ENCODE measurements around the gene TFCP2L1.

TFCP2L1 gene

GRCh38 chr2:121309801-121310200 is 24.8 kb upstream of the TFCP2L1 start (continued):
- no peak for TF ChIP-seq ZNF560 (tag by site-specific recombination; IDR thresholded peaks at IDR 0.05; ENCODE audit: borderline replicate concordance)
- TF ChIP-seq ZFP69B (tag by site-specific recombination; IDR thresholded peaks at IDR 0.05): peak; percentile 28; the same call in 1 of the 2 replicates
- no peak for TF ChIP-seq ZNF654 (tag by site-specific recombination; IDR thresholded peaks at IDR 0.05; ENCODE audit: low read depth)
- TF ChIP-seq GLI4 (tag by site-specific recombination; IDR thresholded peaks at IDR 0.05): no peak
- no peak for TF ChIP-seq ZNF146 (tag by site-specific recombination; IDR thresholded peaks at IDR 0.05)
- no peak for TF ChIP-seq KLF7 (tag by site-specific recombination; IDR thresholded peaks at IDR 0.05; ENCODE audit: borderline replicate concordance)
- peak; percentile 19; the same call in 1 of the 2 replicates for TF ChIP-seq SCRT1 (tag by site-specific recombination; IDR thresholded peaks at IDR 0.05; ENCODE audit: borderline replicate concordance)
- TF ChIP-seq IKZF3 (tag by site-specific recombination; IDR thresholded peaks at IDR 0.05): no peak
- no peak for TF ChIP-seq ZNF221 (tag by site-specific recombination; IDR thresholded peaks at IDR 0.05; ENCODE audit: borderline replicate concordance)
- TF ChIP-seq ZNF121 (tag by site-specific recombination; IDR thresholded peaks at IDR 0.05): no peak
- TF ChIP-seq ZNF701 (tag by site-specific recombination; IDR thresholded peaks at IDR 0.05): no peak
- TF ChIP-seq ZNF335 (tag by site-specific recombination; conservative IDR thresholded peaks at IDR 0.05): peak; percentile 49; the same call in 1 of the 2 replicates
- TF ChIP-seq ZNF184 (tag by site-specific recombination; IDR thresholded peaks at IDR 0.05): no peak
- TF ChIP-seq MEIS1 (CRISPR knock-in tag; IDR thresholded peaks at IDR 0.05; ENCODE audit: borderline replicate concordance): no peak
- TF ChIP-seq ZNF266 (tag by site-specific recombination; IDR thresholded peaks at IDR 0.05; ENCODE audit: low read depth): no peak
- no peak for TF ChIP-seq ZBTB48 (tag by site-specific recombination; IDR thresholded peaks at IDR 0.05)
- TF ChIP-seq EGR2 (tag by site-specific recombination; IDR thresholded peaks at IDR 0.05; ENCODE audit: low read depth): no peak
- TF ChIP-seq ZNF138 (tag by site-specific recombination; IDR thresholded peaks at IDR 0.05; ENCODE audit: borderline replicate concordance): no peak
- no peak for TF ChIP-seq ZNF362 (tag by site-specific recombination; IDR thresholded peaks at IDR 0.05)
- TF ChIP-seq ZNF426 (tag by site-specific recombination; IDR thresholded peaks at IDR 0.05): no peak
- TF ChIP-seq BCL11B (tag by site-specific recombination; IDR thresholded peaks at IDR 0.05; ENCODE audit: low read depth): no peak
- no peak for TF ChIP-seq ZNF658 (tag by site-specific recombination; IDR thresholded peaks at IDR 0.05)
- no peak for TF ChIP-seq ZNF639 (tag by site-specific recombination; IDR thresholded peaks at IDR 0.05)
- TF ChIP-seq ZNF423 (tag by site-specific recombination; IDR thresholded peaks at IDR 0.05): no peak
- no peak for TF ChIP-seq ZNF830 (tag by site-specific recombination; IDR thresholded peaks at IDR 0.05; ENCODE audit: low read depth)
- peak; percentile 71 for TF ChIP-seq ZNF692 (tag by site-specific recombination; IDR thresholded peaks at IDR 0.05)
- TF ChIP-seq ZNF555 (tag by site-specific recombination; conservative IDR thresholded peaks at IDR 0.05): no peak
- TF ChIP-seq TRIM28 (IDR thresholded peaks at IDR 0.05; ENCODE audit: borderline replicate concordance, low read length): no peak
